NOMO-1 treated with dmso at 0.1 percent for 144 hours (cell line): Measurements from ENCODE around the gene SLC22A17.

Source experiments
- DNase-seq: peaks from one replicate; lab custom pipeline; 2025; ENCODE audit not compliant: unreplicated experiment; lab: John Stamatoyannopoulos, UW

The SLC22A17 gene

DNA sequence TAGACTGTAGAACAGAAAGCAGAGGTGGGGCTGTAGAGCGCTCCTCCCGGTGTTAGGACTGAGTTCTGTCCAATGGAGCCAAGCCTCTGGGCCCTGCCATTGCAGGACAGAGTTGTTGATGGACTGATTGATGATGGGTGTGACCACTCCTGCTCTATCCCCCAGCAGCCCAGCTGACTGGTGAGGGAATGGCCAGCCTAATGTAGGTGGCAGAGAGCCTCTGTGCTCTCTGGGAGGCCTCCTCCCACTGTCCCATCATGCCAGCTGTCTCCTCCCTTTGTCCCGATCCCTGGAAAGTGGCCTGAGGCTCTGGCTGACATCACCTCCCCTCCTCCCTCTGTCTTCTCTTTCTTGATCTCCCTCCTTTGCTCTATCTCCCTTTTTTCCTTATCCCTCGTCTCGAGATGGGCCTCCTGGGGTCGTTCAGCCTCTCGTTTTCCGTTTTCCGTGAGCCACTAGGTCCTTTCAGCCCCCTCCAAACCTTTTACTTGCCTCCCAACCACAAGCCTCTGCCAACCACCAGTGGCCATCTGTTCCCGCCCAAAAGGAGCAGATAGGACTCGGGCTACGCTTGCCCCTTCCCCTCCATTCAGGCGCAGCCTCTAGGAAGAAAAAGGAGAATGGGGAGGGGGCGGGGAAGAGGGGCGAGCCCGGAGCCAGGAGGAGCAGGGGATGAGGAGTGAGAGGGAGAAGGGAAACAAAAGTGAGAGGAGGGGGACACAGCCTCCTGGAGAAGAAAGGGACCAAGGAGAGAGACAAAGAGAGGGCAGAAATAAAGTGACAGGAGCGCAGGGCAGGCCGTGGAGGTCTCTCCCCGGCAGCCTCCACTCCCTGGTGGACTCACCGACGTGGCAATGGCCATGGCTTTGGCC lies 11.7 kb upstream of the SLC22A17 start:
- no peak for DNase-seq

GRCh38 chr14:23362200-23362599 lies 9.5 kb upstream of the SLC22A17 start:
- no peak for DNase-seq

DNA sequence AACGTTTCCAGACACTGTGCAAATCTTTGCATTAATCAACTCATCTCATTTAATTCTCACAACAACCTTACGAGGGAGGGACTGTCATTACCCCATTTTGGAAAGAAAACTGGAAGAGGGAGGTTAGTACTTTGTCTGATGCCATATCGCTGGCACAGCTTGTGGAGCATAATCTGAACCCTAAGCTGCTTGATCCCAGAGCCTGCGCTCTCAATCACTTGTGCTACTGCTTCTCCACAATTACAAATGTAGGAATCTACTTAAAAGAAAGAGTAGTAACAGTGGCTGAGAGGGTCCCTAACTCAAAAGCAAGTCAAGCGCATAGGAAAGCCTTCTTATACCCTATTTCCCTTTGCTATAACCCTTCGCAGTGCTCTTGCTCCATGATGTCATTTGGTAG lies 9.1 kb upstream of the SLC22A17 start:
- no peak for DNase-seq

DNA sequence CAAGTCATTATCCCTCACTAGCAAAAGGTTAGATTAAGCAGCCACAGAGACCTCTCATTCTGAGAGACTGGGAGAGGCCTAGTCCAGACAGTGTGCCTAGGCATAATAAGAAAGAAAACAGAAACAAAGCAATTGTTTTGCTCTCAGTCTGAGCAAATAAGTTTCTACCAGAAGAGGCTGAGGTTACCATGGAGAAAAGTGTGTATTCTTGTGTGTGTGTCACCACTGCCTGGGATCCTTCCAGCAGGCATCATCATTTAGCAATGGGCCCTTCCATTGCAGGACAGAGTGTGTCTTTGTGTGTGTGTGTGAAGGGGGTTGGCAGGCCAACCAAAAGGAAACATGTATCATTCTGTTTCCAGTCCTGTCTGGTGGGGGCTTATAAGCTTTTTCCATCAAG lies 8.6 kb upstream of the SLC22A17 start:
- DNase-seq: no peak

GRCh38 chr14:23360496-23360895 lies 7.8 kb upstream of the SLC22A17 start:
- DNase-seq: no peak

- no peak for DNase-seq
Measured at GRCh38 chr14:23359722-23360447, 7.2 kb upstream of the SLC22A17 start.

DNA sequence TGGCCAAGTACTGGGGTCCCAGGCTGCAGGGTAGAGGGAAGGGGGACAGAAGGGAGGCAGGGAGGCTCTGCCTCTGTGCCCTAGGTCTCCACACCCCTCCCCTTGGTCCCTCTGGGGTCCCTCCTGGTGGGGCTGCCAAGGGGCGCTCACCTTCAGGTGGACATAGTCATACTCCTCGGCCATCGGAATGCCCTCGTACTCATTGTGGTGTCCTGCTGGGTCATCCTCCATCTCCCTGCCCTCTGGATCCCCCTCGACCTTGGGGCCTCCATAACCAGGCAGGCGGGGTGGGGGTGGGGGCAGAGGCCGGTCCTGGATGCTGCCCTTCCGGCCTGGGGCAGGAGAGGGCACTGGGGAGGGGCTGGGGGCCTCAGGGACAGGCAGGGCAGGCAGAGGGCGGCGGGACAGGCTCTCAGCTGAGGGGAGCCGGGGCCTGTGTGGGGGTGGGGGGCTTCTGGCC lies 6.5 kb upstream of the SLC22A17 start:
- DNase-seq: no peak

GRCh38 chr14:23358553-23359166 lies 6.0 kb upstream of the SLC22A17 start:
- no peak for DNase-seq

- DNase-seq: no peak
Measured at GRCh38 chr14:23358042-23358441, 5.4 kb upstream of the SLC22A17 start.

GRCh38 chr14:23357261-23357660 lies 4.6 kb upstream of the SLC22A17 start:
- DNase-seq: no peak

DNA sequence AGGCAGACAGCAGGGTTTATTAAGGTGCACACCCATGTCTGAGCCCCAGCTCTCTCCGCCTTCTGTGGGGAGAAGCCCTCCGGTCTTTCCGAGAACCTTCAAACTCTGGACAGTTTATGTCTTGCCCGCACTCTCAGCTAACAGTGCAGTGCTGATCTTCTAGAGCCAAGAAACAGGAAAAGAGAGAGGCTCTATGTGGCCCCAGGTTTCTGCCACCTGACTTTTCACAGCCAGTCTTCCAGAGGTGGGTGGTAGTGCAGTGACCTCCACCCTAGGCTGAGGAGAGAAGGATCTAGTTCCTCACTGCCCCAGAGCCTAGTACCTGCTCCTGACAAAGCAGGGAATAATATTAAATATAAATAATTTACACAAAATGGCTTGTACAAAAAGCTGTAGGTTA lies 4.0 kb upstream of the SLC22A17 start:
- DNase-seq: no peak

DNA sequence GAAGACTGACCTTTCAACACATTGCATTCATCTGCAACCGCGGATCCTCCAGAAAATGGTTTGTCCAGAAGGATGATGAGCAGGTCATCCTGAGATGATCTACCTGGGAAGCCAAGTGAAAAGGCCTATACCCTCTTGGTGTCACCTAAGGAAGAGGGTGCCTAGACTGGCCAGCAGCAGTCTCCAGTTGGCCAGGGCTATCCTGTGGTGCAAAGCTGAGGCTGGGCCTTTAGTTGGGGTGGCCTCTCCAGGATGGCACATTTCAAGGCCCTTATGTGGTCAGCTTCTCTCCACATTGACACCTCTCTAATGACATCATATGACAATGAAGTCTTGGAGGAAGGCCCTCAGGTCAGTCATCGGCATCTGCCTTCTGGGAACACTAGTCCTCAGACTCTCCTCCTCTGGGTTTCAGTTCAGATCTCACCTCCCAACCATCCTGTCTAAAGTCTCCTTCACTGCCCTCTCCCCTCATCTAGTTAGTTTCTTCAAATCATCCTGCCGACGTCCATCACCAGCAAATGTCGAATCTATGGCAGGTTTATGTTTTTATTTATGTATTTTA lies 3.3 kb upstream of the SLC22A17 start:
- no peak for DNase-seq

GRCh38 chr14:23354990-23355389 lies 2.3 kb upstream of the SLC22A17 start:
- no peak for DNase-seq

GRCh38 chr14:23353433-23353780 lies 720 bp upstream of the SLC22A17 start:
- no peak for DNase-seq

DNA sequence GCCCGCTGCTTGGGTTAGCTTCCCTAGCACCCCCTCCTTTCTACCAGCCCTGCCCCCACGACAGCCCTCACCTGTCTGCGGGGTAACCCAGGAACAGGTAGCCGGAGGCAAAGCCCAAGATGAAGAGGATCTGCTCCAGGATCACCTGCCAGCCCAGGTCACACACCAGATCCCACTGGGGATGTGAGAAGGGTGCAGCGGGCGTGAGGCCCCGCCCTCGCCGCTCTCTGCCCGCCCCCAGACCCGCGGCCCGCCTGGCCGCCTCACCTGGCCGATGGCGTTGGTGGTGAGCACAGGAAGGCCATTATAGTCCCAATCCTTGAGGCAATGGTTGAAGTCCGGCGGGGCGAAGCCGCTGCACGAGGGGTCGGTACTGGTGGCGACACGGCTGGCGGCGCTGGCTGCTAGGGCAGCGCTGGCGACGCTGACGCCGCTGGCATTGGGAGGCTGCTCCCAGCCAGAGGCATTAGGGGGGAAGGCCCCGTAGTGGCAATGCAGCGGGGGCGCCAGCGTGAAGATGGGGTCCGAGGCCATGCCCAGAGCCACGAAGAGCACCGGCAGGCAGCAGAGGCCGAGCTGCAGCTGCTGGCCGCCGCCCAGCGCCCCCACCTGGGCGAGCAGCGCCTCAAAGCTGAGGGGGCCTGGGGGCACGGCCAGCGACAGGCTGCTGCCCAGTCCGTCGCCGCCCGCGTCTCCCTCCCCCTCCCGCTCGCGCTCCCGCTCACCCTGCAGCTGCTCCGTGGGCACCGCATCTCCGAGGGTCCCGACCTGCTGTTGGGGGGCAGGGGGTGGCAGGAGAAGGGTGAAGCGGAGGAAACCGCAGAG lies 794 bp downstream of the SLC22A17 start:
- no peak for DNase-seq

GRCh38 chr14:23349156-23349845 lies 3.4 kb downstream of the SLC22A17 start:
- no peak for DNase-seq

- no peak for DNase-seq
Measured at GRCh38 chr14:23348297-23348655, 4.4 kb downstream of the SLC22A17 start.

GRCh38 chr14:23347406-23348296 lies 5.0 kb downstream of the SLC22A17 start:
- DNase-seq: no peak

DNA sequence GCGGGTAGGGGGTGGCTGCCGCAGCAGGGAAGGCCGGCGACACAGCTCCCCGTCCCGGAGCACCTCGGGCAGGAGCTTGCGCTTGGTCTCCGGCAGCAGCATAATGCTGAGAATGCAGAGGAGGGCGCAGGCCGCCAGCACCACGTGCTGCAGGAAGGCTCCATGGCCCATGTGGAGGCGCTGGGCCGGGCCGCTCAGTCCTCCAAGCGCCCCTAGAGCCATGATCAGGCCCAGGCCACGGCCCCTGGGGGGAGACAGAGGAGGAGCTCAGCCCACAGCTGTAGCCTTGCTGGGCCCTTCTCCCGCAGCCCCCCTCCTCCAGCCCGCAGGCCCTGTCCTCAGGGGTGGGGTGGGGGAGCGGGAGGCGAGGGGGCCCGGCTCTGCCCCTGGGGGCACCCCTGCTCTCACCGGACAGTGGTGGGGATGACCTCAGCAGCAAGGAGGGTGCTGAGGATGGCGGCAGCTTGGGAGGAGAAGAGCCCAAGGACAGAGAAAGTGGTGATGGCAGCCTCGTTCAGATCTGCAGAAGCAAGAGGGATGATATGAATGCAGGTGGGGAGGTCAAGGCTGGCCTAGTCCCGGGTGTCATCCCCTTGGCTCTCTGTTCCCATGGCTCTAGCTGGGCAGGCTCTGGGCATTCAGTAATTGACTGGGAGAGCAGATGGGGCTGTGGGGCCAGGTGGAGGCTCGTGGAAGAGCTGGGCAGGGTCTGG lies 5.8 kb downstream of the SLC22A17 start:
- no peak for DNase-seq
